ENCODE data around the gene VSTM4. TPM values are rescaled to one million over a fixed set of nuclear protein-coding genes. Genes with fewer than 3 reads are reported as not detected.

Gene VSTM4
- total RNA-seq, 1 donor from 2014 or later, result 0.22 TPM

GRCh38 chr10:49133706-49134248 is 18.5 kb upstream of the VSTM4 start, which contains the start of gene FAM170B:
FAM170B (minus strand) TSS chr10:49134021; CDS start chr10:49133918, 103 bp downstream.
- no peak for TF ChIP-seq CTCF (IDR thresholded peaks at IDR 0.05; ENCODE audit: unreplicated experiment)
- no peak within 1 kb of the TSS for H3K27ac Mint-ChIP-seq
- H3K4me3 Mint-ChIP-seq (ENCODE audit: low read depth), result no peak within 1 kb of the TSS
- peaks cover 20% of the 10 kb centered on the region for H3K27me3 Mint-ChIP-seq
- no peak for DNase-seq (ENCODE audit: low spot score, unreplicated experiment)
- no peaks in the 10 kb centered on the region for H3K4me1 Mint-ChIP-seq (ENCODE audit: low read depth)
- peaks cover 9% of the 10 kb centered on the region for H3K9me3 Mint-ChIP-seq (ENCODE audit: low read depth)
- H3K36me3 Mint-ChIP-seq (ENCODE audit: insufficient read depth), result no peaks in the 10 kb centered on the region

GRCh38 chr10:49132362-49132737 is 17.0 kb upstream of the VSTM4 start:
- peaks cover 24% of the 10 kb centered on the region for H3K27me3 Mint-ChIP-seq
- no peaks in the 10 kb centered on the region for H3K4me1 Mint-ChIP-seq (ENCODE audit: low read depth)
- no peak overlapping the region for H3K27ac Mint-ChIP-seq
- H3K9me3 Mint-ChIP-seq (ENCODE audit: low read depth), result peaks cover 9% of the 10 kb centered on the region
- DNase-seq (ENCODE audit: low spot score, unreplicated experiment), result no peak
- no peaks in the 10 kb centered on the region for H3K36me3 Mint-ChIP-seq (ENCODE audit: insufficient read depth)
- TF ChIP-seq CTCF (IDR thresholded peaks at IDR 0.05; ENCODE audit: unreplicated experiment), result no peak
- H3K4me3 Mint-ChIP-seq (ENCODE audit: low read depth), result no peak overlapping the region

GRCh38 chr10:49131507-49132361 is 16.4 kb upstream of the VSTM4 start:
- Mint-ChIP-seq H3K36me3 (ENCODE audit: insufficient read depth) (no peaks in the 10 kb centered on the region), H3K4me1 (ENCODE audit: low read depth) (no peaks in the 10 kb centered on the region), H3K4me3 (ENCODE audit: low read depth) (no peak overlapping the region), H3K27me3 (peaks cover 21% of the 10 kb centered on the region), H3K27ac (no peak overlapping the region), H3K9me3 (ENCODE audit: low read depth) (peaks cover 6% of the 10 kb centered on the region)
- DNase-seq (ENCODE audit: low spot score, unreplicated experiment), result no peak
- TF ChIP-seq CTCF (IDR thresholded peaks at IDR 0.05; ENCODE audit: unreplicated experiment), result no peak

DNA sequence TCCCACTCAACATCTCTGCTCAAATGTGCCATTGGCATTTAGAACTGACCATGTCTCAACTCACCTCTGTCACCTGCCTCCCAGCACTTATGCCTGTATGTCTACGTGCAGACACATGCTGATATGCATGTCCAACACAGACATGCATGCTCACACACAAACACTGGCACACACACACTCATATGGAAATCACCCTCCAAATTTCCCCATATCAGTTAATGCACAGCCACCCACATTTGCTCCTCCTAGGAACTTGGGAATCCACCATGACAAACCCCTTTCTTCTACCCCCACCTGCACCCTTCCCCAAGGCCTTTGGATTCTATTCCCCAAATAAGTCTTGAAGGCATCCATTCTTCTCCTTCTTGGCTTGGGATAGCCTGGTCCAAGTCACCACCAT is 14.1 kb upstream of the VSTM4 start:
- no peaks in the 10 kb centered on the region for H3K4me1 Mint-ChIP-seq (ENCODE audit: low read depth)
- H3K27ac Mint-ChIP-seq, result no peak overlapping the region
- no peak overlapping the region for H3K4me3 Mint-ChIP-seq (ENCODE audit: low read depth)
- H3K36me3 Mint-ChIP-seq (ENCODE audit: insufficient read depth), result no peaks in the 10 kb centered on the region
- peaks cover 17% of the 10 kb centered on the region for H3K27me3 Mint-ChIP-seq
- H3K9me3 Mint-ChIP-seq (ENCODE audit: low read depth), result no peaks in the 10 kb centered on the region
- no peak for DNase-seq (ENCODE audit: low spot score, unreplicated experiment)
- no peak for TF ChIP-seq CTCF (IDR thresholded peaks at IDR 0.05; ENCODE audit: unreplicated experiment)

DNA sequence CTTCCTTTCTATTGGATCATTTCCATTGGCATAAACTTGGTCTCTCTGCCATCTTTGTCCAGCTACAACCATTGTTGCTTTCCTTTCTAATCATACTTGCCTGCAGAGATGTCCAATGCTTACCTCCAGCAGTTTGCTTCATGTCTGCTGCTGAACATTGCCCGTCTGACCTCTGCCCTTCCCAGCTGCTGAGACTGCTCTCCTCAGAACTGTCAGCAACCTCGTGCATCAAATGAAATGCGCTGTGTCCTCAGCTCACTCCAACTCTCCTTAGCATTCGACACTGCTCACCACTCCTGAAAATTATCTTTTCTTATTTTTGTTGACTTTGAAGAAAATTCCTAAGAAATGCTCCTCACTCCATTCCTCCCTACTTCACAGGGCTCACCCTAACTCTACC is 13.5 kb upstream of the VSTM4 start:
- Mint-ChIP-seq H3K4me3 (ENCODE audit: low read depth) (no peak overlapping the region), H3K27me3 (peaks cover 17% of the 10 kb centered on the region), H3K9me3 (ENCODE audit: low read depth) (no peaks in the 10 kb centered on the region), H3K27ac (no peak overlapping the region), H3K36me3 (ENCODE audit: insufficient read depth) (no peaks in the 10 kb centered on the region), H3K4me1 (ENCODE audit: low read depth) (no peaks in the 10 kb centered on the region)
- TF ChIP-seq CTCF (IDR thresholded peaks at IDR 0.05; ENCODE audit: unreplicated experiment), result no peak
- no peak for DNase-seq (ENCODE audit: low spot score, unreplicated experiment)

Data from progenitor cell of endocrine pancreas (in vitro differentiated cells).